ENCODE results near the gene POLR1A.

The POLR1A gene

DNA sequence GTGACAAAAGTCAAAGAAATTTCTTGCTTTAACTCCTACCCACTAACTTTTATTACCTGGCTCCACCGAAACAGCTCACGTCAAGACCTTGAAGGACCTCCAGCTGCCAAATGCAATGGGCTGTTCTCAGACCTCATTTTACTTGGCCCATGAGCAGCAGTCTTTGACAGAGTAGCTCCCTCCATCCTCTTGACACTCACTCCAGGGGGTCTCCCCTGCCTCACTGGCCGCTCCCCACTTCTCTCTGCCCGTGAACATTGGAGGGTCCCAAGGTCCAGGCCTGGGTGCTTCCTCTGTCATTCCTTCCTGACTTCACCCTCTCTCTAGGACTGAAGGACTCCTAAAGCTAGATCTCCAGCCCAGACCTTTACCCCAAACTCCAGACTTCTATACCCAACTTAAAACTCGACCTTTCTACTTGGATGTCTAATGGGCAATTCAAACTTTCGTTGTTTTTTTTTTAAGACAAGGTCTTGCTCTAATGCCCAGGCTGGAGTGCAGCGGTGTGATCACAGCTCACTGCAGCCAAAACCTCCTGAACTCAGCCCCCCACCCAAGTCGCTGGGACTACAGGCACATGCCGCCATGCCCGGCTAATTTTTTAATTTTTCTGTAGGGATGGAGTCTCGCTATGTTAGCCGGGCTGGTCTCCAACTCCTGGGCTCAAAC lies 124.0 kb downstream of the POLR1A start:
- no peak for DNase-seq

DNA sequence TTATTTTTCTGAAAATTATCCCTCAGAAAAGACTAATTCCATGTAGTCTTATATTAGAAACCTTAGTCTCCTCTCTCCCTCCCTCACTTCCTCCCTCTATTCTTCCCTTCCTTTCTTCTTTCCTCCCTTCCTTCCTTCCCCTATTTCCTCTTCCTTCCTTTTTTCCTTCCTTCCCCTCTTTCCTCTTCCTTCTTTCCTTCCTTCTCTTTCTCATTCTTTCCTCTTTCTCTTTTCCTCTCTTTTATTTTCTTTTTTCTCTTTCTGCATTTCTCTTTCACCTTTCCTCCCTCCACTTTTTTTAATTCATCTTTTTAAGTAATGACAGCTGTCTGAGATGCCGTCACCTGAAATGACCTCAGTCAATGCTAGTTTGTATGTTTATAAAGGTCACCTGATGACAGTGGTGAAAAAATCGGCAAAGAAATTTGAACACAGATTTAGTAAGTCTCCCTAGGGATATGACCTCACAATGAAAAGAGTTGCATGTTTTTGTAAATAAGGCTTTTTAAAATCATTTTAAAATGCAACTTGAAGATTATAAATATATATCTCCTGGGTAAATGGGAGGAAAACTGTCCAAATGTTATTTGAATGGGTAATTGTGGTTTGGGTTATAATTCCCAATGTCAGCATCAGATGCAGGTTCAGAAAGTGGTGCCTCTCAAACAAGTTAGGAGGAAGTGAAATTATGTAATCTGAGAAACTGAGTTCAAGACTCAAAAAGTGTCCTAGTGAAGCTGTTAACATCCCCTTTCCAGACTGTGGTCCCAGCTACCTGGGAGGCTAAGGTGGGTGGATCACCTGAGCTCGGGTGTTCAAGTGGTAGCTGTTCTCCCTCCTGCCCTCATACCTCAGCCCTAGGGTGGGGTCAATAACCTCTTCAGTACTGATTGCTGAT lies 126.6 kb downstream of the POLR1A start:
- DNase-seq, result no peak

DNA sequence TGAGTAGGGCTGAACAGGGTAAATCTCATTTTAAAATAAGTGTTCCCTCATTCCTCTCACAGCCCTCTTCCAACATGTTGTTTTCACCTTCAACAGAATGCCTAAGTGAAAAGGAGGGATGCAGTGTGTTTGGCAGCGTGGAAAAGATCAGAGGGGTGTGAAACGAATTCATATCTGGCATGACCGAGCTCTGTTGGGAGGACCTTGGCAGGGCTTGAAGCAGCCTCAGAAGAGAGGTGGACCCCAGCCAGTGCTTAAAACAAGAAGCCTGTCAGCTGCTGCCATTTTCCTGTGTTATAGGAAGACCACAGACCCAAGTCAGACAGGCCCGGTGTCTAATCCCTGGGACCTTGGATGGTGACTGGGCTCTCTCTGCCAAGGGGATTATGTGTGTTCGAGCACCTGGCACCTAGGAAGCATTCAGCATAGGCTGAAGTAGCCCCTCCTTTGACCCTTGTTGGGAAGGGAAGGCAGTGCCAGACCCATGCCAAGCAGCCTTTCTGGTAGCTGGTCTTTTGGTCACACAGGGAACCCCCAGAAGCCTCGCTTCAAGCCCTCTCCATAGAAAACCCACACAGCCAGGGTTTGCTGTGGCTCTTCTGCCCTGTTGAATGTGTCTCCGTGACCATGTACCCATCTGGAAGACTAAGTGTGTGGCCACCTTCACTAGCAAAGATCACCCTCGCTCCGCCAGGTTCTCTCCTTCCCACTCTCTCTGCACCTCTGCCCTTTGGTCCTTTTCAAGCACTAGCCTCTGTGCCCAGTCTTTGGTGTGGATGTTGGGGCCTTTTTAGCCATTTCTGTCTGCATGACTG lies 129.4 kb downstream of the POLR1A start:
- DNase-seq, result no peak

DNA sequence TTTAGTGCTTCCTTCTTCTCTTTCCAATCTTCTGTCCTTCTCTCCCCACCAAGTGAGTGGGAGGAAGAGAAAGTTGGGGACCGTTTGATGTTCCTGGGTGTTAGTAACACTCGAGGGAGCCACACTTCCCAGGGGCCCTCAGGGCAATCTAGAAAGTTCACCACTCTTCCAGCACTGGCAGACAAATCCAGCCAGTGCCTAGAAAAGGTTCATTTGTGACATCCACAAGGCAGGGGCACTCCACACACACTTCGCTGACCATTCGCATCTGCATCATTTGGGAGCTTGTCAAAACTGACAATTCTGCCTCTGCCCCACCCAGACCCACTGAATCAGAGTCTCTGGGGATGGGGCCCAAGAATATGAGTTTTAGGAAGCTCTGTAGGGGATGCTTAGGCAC lies 130.1 kb downstream of the POLR1A start:
- DNase-seq, result no peak

DNA sequence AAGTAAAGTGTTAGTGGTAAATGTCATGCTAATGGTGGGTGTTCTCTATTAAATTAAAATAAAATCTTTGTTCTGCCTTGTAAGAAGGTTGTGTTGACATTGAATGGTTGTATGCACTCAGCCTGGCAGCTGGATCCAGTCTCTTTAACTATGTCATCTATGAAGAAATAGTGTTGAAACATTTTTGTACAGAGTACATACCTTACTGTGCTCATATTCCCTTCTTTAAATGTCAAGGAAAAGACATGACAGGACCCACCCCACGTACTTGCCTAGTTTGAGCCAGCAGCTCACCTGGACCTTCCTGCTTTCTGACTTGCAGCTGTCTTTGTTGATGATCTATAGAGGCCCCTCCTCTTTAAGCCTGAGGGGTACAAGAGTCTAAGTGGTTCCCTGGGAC lies 131.3 kb downstream of the POLR1A start:
- DNase-seq, result no peak

DNA sequence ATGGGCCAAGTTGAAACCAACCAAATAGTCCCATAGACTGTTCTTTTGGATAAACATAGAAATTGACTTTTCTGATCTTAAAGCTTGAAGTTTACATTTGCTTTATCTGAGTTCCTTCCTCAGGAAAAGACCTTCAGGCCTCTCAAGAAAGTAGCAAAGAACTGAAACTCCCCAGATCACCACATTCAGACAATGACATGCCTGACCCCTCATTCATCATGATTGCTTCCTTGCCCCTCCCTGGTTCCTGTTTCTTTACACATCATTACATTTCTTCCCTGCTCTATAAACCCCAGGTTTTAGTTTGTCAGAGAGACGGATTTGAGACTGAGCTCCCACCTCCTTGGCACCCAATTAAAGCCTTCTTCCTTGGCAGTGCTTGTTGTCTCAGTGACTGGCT lies 133.3 kb downstream of the POLR1A start:
- no peak for DNase-seq

DNA sequence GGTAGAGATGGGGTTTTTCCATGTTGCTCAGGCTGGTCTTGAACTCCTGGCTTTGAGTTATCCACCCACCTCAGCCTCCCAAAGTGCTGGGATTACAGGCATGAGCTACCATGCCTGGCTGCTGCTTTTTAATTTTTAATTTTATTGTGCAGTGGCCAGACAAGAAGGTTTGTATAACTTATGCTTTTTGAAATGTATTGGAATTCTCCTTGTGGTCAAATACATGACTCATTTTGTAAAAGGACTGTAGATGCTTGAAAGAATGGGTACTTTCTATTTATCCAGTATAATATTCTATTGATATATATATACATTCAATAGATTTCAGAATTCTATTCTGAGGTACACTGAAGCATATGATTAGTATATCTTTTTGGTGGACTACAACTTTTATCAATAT lies 134.3 kb downstream of the POLR1A start:
- no peak for DNase-seq

Measured in hypothalamus (tissue), 51 donors.